Measurements from ENCODE around the gene STAM.

The STAM gene

DNA sequence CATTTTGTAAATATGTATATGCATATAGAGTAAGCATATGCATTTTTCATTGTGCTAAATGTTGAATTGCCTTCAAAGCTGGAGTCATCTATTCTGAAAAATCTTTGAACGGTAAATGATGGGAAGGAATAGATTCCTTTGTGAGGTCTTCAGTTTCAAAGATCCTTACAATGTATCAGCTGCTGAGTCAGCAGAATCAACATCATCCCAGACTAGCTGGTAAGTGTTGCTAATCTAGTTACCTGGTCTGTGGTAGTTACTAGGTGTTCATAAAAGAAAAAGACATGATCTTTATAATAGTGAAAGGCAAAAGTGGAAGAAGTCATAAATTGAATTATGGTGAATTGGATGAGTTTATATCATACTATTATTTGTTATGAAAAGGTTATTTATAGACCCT lies 10.6 kb upstream of the STAM start:
- TF ChIP-seq ZNF274 (IDR thresholded peaks at IDR 0.05; ENCODE audit: low read depth, low read length) = no peak
- no peak overlapping the region for H3K4me3 ChIP-seq (ENCODE audit: low read length)

DNA sequence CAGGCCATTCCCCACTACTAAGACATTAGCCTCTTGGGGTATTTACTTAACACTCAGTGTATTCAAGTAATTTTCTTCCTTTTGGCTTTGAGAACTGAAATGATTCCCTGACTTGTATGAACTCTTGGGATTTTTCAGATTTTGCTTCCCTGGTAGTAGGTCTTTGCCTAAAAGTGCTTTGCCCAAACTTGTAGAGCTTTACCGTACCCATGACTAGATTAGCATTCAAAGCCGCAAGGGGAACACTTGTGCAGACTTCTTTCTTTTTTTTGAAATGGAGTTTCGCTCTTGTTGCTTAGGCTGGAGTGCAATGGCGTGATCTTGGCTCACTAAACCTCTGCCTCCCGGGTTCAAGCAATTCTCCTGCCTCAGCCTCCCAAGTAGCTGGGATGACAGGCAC lies 6.1 kb upstream of the STAM start:
- no peak for TF ChIP-seq ZNF274 (IDR thresholded peaks at IDR 0.05; ENCODE audit: low read depth, low read length)
- H3K4me3 ChIP-seq (ENCODE audit: low read length) = no peak overlapping the region

DNA sequence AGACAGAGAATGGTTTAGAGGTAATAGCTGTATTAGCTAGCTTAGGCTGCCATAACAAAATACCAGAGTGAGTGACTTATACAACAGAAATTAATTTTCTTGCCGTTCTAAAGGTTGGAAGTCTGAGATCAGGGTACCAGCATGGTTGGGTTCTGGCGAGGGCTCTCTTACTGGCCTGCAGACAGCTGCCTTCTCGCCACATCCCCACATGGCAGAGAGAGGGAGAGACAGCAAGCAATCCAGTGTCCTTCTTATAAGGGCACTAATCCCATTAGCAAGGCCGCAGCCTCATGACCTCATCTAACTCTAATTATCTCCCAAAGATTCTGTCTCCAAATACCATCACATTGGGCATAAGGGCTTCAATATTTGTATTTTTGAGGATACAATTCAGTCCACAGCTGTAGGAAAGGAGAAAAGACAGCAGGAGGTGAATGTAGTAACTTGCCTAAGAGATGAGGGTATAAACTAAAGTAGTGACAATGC lies 3.6 kb upstream of the STAM start:
- no peak for TF ChIP-seq ZNF274 (IDR thresholded peaks at IDR 0.05; ENCODE audit: low read depth, low read length)
- H3K4me3 ChIP-seq (ENCODE audit: low read length) = no peak overlapping the region

DNA sequence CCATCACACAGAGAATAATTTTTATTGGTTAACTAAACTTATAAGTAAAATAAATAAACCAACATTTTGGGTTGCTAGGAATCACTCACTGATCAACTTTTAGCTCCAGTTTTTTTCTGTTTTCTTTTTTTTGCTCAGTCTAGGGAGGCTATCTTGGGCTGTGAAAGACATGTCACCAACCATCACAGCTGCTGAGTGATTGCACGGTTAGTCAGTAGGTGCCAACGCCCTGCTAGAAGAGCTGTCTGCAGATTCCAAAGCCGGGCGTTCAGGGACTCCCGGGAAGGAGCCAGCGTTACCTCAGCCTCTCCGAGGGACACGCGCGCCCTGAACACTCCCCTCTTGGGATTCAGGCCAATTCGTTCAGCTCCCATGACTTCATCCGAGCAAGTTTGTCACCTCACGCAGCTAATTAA lies 604 bp upstream of the STAM start:
- TF ChIP-seq ZNF274 (IDR thresholded peaks at IDR 0.05; ENCODE audit: low read depth, low read length) = no peak
- peak overlapping the region; percentile 97 for H3K4me3 ChIP-seq (ENCODE audit: low read length)

DNA sequence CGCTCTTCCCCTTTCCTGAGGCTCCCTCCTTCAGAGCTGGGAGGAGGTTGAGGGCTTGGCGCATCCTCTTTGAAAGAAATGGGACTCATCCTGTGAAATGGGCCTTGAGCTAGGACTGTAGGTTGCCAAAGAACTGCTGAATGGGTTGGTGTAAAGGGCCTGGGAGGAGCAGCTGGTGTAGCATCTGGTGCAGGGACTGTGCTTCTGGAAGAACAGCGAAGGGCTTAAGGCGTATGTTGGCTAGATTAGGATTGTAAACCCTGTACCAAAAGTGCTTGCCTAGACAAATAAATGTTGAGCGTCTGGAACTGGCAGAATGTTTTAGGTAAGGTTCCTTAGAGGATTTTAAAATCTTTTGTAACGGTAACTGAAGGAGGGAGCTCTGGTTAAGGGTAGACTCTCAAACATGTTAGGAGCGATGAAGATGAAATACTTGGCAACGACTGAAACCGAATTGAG lies 563 bp downstream of the STAM start:
- peak overlapping the region; percentile 97 for H3K4me3 ChIP-seq (ENCODE audit: low read length)
- TF ChIP-seq ZNF274 (IDR thresholded peaks at IDR 0.05; ENCODE audit: low read depth, low read length) = no peak

DNA sequence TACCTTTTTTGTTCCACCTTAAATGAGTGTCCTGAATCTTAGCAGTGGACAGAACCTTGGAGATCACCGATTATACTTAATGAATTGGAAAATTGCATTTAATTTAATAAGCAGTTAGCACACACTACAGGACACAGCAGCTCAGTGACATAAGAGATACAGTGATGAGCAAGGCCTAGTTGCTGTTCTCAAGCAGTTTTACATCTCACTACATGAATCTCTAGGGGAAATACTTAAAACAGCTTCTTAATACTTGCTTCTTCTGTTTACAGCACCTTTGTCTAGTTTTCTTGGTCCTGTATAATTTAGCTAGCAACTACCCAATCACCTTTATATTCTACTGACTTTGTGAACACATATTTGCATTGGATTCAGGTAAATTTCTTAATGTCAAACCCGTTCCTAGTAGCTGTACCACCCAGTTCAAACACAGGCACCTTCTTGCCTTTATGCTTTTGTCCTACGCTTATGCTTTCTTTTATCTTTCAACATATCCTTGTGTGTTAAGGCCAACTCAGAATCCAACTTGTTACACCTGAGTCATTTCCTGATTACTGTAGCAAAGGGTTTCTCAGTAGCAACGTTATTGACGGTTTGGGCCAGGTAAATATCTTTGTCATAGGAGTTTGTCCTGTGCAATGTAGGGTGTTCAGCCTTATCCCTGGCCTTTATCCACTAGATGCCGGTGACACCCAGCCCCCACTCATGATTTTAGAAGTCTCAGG lies 1.8 kb downstream of the STAM start:
- TF ChIP-seq ZNF274 (IDR thresholded peaks at IDR 0.05; ENCODE audit: low read depth, low read length) = no peak
- H3K4me3 ChIP-seq (ENCODE audit: low read length) = peak overlapping the region; percentile 97

DNA sequence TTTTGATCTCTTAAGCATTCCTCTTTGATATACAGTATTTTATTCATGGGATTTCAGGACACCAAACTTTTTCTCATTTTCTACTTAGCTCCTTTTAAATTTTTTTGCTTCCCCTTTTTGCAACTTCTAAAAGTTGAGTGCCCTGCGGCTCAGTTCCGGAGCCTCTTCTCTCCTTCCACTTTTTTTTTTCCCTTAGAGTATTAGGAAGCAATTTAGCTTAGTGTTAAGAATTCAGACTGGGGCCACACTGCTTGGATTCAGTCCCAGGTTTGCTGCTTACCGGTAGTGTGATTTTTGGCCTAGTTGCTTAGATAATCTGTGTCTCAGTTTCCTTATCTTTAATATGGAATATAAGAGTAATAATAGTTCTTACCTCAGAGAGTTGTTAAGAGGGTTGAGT lies 3.4 kb downstream of the STAM start:
- 0 out of 2 replicates have a peak overlapping the region, but pooled peaks have one; percentile 16 for H3K4me3 ChIP-seq (ENCODE audit: low read length)
- TF ChIP-seq ZNF274 (IDR thresholded peaks at IDR 0.05; ENCODE audit: low read depth, low read length) = no peak

DNA sequence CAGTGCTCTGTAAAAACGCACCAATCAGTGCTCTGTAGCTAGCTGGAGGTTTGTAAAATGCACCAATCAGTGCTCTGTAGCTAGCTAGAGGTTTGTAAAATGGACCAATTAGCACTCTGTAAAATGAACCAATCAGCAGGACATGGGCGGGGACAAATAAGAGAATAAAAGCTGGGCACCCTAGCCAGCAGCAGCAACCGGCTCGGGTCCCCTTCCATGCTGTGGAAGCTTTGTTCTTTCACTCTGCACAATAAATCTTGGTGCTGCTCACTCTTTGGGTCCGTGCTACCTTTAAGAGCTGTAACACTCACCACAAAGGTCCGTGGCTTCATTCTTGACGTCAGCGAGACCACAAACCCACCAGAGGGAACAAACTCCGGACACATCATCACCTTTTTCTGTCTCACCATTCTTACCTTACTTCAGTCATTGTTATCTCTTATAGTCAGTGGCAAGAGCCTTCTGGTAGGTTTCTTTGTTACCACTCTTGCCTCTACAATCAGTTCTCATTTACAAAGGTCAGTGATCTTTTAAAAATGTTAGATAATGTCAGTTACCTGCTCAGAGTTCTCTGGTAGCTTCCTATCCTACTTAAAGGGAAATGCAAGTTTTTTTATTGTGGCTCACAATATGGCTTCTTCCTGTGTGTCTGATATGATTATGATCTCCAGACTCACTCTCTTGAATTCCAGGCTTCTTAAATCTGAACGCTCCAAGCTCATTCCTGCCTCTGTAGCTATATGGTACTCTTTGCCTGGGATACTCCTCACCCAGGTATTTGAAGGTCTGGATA lies 4.5 kb downstream of the STAM start:
- TF ChIP-seq ZNF274 (IDR thresholded peaks at IDR 0.05; ENCODE audit: low read depth, low read length) = no peak
- no peak overlapping the region for H3K4me3 ChIP-seq (ENCODE audit: low read length)

DNA sequence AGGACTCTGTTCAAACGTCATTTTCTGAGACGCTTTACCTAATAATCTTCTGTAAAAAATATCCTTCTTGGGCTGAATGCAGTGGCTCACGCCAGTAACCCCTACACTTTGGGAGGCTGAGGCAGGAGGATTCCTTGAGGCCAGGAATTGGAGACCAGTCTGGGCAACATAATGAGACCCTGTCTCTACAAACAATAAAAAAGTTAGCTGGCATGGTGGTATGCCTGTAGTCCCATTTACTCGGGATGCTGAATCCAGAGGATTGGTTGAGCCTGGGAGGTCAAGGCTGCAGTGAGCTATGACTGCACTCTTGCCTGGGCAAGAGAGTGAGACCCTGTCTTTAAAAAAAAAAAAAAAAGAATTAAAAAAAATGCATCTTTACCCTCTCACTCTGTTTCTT lies 5.1 kb downstream of the STAM start:
- TF ChIP-seq ZNF274 (IDR thresholded peaks at IDR 0.05; ENCODE audit: low read depth, low read length) = no peak
- H3K4me3 ChIP-seq (ENCODE audit: low read length) = no peak overlapping the region

DNA sequence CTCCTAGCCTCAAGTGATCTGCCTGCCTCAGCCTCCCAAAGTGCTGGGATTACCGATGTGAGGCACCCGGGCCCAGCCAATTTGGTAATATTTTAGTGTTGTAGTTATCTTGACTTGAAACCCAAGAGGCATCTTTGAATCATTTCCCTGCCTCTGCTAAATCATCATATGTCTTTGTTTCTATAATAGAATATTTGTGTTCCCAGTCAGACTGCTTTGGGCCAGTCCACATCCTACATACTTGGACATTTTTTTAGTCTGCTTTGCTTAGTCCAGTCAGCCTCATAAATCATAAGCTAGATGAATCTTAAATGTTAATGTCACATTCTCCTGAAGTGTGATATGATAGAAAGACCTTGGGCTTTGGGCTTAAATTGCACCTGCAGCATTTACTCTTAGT lies 5.9 kb downstream of the STAM start:
- no peak for TF ChIP-seq ZNF274 (IDR thresholded peaks at IDR 0.05; ENCODE audit: low read depth, low read length)
- no peak overlapping the region for H3K4me3 ChIP-seq (ENCODE audit: low read length)

DNA sequence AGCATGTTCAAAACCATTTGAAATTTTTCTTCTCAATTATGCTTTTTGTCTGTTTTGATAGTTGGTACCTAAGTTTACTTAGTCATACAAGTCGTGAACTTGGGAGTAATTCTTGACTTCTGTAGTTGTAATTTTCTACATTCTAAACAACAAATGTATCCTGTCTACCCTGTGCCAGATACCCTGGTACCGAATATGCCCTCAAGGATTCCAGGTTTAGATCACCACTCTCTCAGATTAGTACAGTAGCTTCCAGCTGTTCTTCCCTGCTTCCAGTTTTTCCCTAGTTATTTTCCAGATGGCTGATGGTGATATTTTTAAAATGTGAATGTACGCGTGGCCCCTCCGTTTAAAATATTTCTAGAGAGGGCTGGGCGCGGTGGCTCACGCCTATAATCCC lies 6.5 kb downstream of the STAM start:
- TF ChIP-seq ZNF274 (IDR thresholded peaks at IDR 0.05; ENCODE audit: low read depth, low read length) = no peak
- H3K4me3 ChIP-seq (ENCODE audit: low read length) = no peak overlapping the region

DNA sequence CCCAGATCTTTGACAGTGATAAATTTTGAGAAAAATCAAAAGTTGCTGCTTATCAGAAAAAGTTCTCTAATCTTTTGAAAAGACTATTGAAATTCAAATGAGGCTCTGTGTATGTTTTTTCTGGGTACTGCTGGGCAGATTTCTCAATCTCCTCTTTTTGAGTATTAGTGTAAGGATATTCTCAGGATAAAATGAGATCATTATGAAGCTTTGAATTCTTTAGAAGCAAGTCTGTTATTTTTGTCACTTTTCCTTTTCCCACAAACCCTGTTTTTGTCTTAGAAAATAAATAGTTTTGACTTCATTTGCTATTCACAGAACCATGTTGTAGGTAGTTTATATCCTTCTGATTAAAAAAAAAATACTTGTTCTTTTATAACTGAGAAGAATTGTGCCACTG lies 7.9 kb downstream of the STAM start:
- no peak overlapping the region for H3K4me3 ChIP-seq (ENCODE audit: low read length)
- TF ChIP-seq ZNF274 (IDR thresholded peaks at IDR 0.05; ENCODE audit: low read depth, low read length) = no peak

DNA sequence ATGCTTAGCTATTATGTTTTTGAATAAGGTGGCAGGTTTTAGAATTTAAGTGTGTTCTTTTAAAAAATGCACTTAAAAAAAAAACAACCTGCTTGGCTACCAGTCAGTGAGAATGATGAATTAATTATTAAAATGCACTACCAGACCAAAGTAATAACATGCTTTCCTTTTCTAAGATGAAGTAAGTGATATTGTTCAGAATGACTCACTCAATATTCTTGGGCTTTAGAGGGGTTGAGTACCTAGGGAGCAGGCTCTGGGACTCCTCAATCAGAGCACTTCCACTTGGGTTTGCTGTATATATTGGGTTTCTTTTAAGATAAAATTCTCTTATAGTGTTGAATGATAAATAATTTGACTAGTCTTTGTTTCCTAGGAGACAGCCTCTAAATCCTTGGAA lies 8.6 kb downstream of the STAM start:
- no peak for TF ChIP-seq ZNF274 (IDR thresholded peaks at IDR 0.05; ENCODE audit: low read depth, low read length)
- no peak overlapping the region for H3K4me3 ChIP-seq (ENCODE audit: low read length)

DNA sequence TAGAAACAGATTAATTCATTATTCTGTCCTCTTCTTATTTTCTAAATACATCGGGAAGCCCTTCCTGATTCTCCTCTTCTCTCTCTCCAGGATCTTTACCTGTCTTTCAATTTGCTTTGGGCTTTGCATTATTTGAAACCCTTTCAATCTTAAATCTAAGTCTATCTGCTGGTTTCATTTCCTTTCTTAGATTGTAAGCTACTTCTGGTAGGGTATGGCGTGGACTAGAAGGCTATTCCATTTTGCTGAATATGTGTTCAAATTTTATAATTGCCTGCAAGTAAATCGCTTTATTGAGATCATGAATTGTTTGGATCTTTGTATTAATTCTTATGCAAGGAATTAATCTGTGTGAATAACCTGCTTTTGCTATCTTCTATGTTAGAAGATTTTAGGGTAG lies 11.1 kb downstream of the STAM start:
- TF ChIP-seq ZNF274 (IDR thresholded peaks at IDR 0.05; ENCODE audit: low read depth, low read length) = no peak
- no peak overlapping the region for H3K4me3 ChIP-seq (ENCODE audit: low read length)

DNA sequence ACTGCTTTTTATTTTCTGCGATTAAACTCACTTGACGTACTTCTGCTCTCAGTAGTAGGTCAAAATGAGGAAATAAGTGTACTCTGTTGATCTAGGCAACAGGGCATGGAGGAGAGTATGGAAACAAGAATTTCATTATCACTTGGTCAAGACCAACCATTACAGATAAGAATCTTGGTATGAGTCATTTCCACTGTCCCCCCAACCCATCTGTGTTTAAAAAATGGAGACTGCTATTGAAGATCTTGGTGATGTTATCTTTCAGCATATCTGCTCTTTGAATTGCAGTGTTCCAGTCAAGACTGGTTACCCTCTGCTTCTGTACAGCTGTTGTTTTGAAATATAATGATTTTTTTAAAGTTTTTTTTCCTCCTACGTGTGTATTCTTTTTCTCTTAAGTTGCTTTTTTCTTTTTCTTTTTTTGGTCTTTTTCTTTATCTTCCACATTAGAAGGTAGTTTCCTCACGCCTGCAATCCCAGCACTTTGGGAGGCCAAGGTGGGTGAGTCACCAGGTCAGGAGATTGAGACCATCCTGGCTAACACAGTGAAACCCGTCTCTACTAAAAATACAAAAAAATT lies 11.7 kb downstream of the STAM start:
- TF ChIP-seq ZNF274 (IDR thresholded peaks at IDR 0.05; ENCODE audit: low read depth, low read length) = no peak
- peak overlapping the region; percentile 37; the same call in 1 of the 2 replicates for H3K4me3 ChIP-seq (ENCODE audit: low read length)
